ENCODE measurements around the gene CHST10. TPM values are rescaled to one million over a fixed set of nuclear protein-coding genes. Genes with fewer than 3 reads are reported as not detected.

Gene CHST10
- total RNA-seq, 1 donor from 2014 or later, result 20.6 TPM

GRCh38 chr2:100383306-100383705, 34.2 kb downstream of the CHST10 start:
- Mint-ChIP-seq H3K4me1 (ENCODE audit: unreplicated experiment) (no peaks in the 10 kb centered on the region), H3K36me3 (ENCODE audit: low read depth, unreplicated experiment) (no peaks in the 10 kb centered on the region), H3K27ac (ENCODE audit: unreplicated experiment) (no peak overlapping the region), H3K4me3 (ENCODE audit: unreplicated experiment) (no peak overlapping the region), H3K9me3 (ENCODE audit: unreplicated experiment) (no peaks in the 10 kb centered on the region), H3K27me3 (ENCODE audit: unreplicated experiment) (peaks cover 3% of the 10 kb centered on the region)
- no peak for DNase-seq (ENCODE audit: low spot score)
- no peak for TF ChIP-seq CTCF (IDR thresholded peaks at IDR 0.05; ENCODE audit: unreplicated experiment)

GRCh38 chr2:100381240-100381639, 36.2 kb downstream of the CHST10 start:
- H3K27me3 Mint-ChIP-seq (ENCODE audit: unreplicated experiment), result peaks cover 2% of the 10 kb centered on the region
- no peaks in the 10 kb centered on the region for H3K36me3 Mint-ChIP-seq (ENCODE audit: low read depth, unreplicated experiment)
- H3K9me3 Mint-ChIP-seq (ENCODE audit: unreplicated experiment), result no peaks in the 10 kb centered on the region
- H3K4me1 Mint-ChIP-seq (ENCODE audit: unreplicated experiment), result no peaks in the 10 kb centered on the region
- peak; percentile 94 for TF ChIP-seq CTCF (IDR thresholded peaks at IDR 0.05; ENCODE audit: unreplicated experiment)
- peak; percentile 84 for DNase-seq (ENCODE audit: low spot score)
- H3K4me3 Mint-ChIP-seq (ENCODE audit: unreplicated experiment), result no peak overlapping the region
- no peak overlapping the region for H3K27ac Mint-ChIP-seq (ENCODE audit: unreplicated experiment)

- no peaks in the 10 kb centered on the region for H3K36me3 Mint-ChIP-seq (ENCODE audit: low read depth, unreplicated experiment)
- TF ChIP-seq CTCF (IDR thresholded peaks at IDR 0.05; ENCODE audit: unreplicated experiment), result no peak
- no peaks in the 10 kb centered on the region for H3K9me3 Mint-ChIP-seq (ENCODE audit: unreplicated experiment)
- no peak for DNase-seq (ENCODE audit: low spot score)
- H3K4me1 Mint-ChIP-seq (ENCODE audit: unreplicated experiment), result no peaks in the 10 kb centered on the region
- H3K27me3 Mint-ChIP-seq (ENCODE audit: unreplicated experiment), result peaks cover 2% of the 10 kb centered on the region
- H3K4me3 Mint-ChIP-seq (ENCODE audit: unreplicated experiment), result no peak overlapping the region
- H3K27ac Mint-ChIP-seq (ENCODE audit: unreplicated experiment), result no peak overlapping the region
These were observed 36.8 kb downstream of the CHST10 start for GRCh38 chr2:100380681-100381080.

- Mint-ChIP-seq H3K4me1 (ENCODE audit: unreplicated experiment) (no peaks in the 10 kb centered on the region), H3K27ac (ENCODE audit: unreplicated experiment) (no peak overlapping the region), H3K36me3 (ENCODE audit: low read depth, unreplicated experiment) (no peaks in the 10 kb centered on the region), H3K4me3 (ENCODE audit: unreplicated experiment) (no peak overlapping the region), H3K9me3 (ENCODE audit: unreplicated experiment) (no peaks in the 10 kb centered on the region), H3K27me3 (ENCODE audit: unreplicated experiment) (no peaks in the 10 kb centered on the region)
- TF ChIP-seq CTCF (IDR thresholded peaks at IDR 0.05; ENCODE audit: unreplicated experiment), result no peak
- DNase-seq (ENCODE audit: low spot score), result no peak
These were observed 40.6 kb downstream of the CHST10 start for GRCh38 chr2:100376836-100377235.

- H3K36me3 Mint-ChIP-seq (ENCODE audit: low read depth, unreplicated experiment), result peaks cover 7% of the 10 kb centered on the region
- TF ChIP-seq CTCF (IDR thresholded peaks at IDR 0.05; ENCODE audit: unreplicated experiment), result no peak
- DNase-seq (ENCODE audit: low spot score), result no peak
- no peaks in the 10 kb centered on the region for H3K9me3 Mint-ChIP-seq (ENCODE audit: unreplicated experiment)
- H3K4me1 Mint-ChIP-seq (ENCODE audit: unreplicated experiment), result peaks cover 4% of the 10 kb centered on the region
- H3K27ac Mint-ChIP-seq (ENCODE audit: unreplicated experiment), result no peak overlapping the region
- H3K4me3 Mint-ChIP-seq (ENCODE audit: unreplicated experiment), result no peak overlapping the region
- no peaks in the 10 kb centered on the region for H3K27me3 Mint-ChIP-seq (ENCODE audit: unreplicated experiment)
These were observed 50.3 kb downstream of the CHST10 start for GRCh38 chr2:100367163-100367562.
